ENCODE data around the gene SLC44A5.

GRCh38 chr1:75353051-75353450 is 257.9 kb downstream of the SLC44A5 start:
- TF ChIP-seq CTCF (IDR thresholded peaks at IDR 0.05) (no peak), POLR2AphosphoS5 (IDR thresholded peaks at IDR 0.05; ENCODE audit: insufficient read depth in 1 of 2, low read depth in 1 of 2) (no peak), POLR2A (IDR thresholded peaks at IDR 0.05) (no peak)
